GM19025 (cell line): ENCODE data around the gene BCKDK.

ENCODE experiments used
- ATAC-seq: cut with Tn5 transposase; IDR thresholded peaks from one replicate; pipeline ENCODE4 v1.9.1; 2021; ENCODE audit warnings: mild to moderate bottlenecking, low read depth, moderate library complexity; ENCODE audit not compliant: unreplicated experiment

The BCKDK gene

DNA sequence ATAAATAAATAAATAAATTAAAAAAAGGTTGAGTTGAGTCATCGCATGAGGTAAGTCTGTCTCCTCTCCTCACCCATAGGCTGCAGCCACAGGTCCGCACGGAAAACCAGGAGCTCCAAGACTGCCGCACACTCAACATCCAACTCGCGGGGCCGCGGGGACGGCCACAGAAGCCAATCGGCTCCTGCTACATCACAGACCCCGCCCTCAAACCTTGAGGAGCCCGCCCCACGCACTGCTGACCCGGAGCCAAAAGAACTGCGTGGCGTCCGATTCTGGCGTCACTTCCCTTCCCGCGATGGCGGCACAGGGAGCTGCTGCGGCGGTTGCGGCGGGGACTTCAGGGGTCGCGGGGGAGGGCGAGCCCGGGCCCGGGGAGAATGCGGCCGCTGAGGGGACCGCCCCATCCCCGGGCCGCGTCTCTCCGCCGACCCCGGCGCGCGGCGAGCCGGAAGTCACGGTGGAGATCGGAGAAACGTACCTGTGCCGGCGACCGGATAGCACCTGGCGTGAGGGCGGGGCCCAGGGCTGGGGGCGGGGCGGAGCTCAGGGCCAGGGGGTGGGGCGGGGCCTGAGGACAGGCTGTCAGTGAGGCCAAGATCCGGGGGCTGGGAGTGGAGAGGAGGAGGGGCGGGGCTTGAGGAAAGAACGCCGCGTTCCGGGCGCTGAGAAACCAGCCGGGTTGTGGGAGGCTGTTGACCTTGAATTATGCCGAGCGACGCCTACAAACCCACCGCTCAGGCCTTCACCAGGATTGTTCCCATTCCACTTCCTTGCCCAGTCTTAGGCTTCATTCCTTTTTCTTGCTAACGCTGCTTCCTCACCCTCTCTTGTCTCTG lies 9.4 kb downstream of the BCKDK start, which contains the start of gene KAT8:
Gene KAT8, plus strand, starts transcription at position 281 of the 839 bp plus-strand sequence. Its CDS starts 18 bp downstream, at position 299.
- ATAC-seq, result peak; percentile 88

DNA sequence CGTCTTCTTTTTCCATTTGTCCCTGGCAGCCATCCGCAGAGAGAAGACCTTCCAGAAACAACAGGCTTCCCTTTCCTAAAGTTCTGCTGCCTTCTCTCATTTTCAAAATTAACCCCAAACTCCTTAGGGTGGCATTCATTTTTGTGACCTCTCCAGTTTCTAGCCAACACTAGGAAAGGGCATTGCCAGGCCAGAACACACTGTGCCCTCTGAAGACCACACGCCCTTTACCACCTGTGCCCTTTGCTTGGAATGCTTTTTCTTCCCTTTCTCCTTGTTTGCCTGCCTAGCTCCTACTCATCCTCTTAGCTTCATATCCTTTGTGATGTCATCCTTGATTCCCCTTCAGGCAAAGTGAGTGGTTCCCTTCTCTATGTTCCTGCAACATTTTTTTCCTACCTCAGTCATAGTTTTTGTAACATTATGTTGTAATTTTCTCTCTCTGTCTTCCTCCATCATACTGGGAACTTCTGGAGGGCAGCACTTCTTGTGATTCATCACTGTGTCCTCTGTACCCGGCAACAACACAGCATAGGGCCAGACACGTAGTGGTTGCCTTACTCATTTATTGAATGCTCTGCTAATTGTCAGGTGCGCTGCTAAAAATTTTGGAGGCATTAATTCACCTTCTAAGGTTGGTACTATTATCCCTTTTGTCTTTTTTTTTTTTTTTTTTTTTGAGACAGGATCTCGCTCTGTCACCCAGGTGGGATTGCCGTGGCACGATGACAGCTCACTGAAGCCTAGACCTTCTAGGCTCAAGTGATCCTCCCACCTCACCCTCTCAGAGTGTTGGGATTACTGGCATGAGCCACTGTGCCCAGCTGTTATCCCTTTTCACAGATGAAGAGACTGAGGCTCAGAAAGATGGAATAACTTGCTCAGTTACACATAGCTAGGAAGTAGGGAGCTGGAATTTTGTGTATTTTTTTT lies 10.3 kb downstream of the BCKDK start:
- ATAC-seq, result no peak

DNA sequence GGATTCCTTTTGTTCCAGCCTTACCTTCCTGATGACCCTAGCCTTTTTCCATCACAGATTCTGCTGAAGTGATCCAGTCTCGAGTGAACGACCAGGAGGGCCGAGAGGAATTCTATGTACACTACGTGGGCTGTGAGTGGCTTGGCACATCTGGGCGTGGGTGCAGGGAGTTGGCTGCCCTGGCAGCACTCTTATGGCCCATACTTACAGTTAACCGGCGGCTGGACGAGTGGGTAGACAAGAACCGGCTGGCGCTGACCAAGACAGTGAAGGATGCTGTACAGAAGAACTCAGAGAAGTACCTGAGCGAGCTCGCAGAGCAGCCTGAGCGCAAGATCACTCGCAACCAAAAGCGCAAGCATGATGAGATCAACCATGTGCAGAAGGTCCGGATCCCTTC lies 11.9 kb downstream of the BCKDK start:
- no peak for ATAC-seq

DNA sequence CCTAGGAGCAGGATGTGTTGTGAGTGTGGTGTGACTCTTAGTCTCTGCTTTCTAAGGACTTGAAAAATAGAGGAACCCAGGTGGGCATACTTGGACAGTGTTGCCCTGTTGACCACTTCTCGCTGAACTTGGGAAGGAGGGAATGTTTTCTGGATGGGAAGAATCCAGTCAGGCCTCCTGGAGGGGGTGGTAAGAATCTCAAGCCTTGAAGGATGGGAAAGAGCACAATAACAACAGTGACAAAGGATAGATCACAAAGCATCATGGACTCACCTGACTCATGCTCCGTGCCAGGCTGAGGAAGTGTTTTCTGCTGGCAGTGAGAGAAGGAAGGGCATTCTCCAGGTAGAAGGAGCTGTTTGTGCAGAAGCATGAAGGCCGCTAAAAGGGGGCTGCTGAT lies 17.7 kb downstream of the BCKDK start:
- ATAC-seq, result no peak

DNA sequence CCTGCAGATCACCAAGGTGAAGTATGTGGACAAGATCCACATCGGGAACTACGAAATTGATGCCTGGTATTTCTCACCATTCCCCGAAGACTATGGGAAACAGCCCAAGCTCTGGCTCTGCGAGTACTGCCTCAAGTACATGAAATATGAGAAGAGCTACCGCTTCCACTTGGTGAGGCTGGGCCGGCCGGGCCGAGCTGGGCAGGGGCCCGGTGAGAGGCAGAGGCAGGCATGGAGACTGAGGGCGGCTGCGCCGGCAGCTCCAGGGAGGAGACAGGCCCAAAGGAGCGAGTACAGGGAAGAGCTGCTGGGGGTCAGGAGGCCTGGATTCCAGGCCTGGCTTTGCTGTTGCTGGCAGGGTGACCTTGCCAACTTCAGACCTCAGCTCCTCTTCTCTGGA lies 19.0 kb downstream of the BCKDK start:
- ATAC-seq, result no peak

DNA sequence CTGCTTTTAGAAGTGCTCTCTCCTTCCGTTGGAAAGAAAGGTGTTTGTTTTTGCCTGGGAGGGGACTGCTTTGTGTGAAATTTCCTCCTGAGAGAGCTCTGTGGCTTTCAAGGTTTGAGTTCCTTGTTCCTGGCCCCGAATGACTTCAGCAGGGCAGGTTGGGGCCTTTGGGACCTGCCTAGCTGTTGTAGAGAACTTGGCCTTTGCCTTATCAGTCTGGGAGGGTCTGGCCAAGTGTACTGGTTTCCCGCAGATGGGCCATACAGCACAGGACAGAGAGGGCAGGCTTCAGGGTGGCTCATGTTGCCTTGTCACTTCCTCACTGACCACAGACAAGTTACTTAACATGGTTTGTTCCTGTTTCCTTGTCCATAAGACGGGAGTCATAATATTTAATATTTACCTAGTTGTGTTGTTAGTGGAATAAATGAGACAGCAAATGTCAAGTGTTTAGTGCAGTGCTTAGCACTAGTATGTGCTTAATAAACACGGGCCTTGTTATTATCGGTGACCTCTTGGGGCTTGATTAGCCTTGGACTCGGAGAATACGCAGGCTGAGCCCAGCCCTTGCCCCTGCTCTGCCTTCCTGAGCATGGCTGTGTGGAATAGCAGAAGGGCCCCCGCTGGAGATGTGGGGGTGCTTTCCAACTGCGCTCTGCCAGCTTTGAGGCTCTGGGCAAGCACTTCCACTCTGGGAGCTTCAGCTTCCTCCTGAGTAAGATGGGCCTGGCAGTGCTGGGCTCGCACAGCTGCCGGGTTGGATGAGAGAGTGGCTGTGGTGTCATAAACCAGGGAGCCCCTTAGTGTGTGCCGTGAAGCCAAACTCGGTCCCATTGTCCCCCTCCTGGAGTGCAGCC lies 20.8 kb downstream of the BCKDK start:
- no peak for ATAC-seq

DNA sequence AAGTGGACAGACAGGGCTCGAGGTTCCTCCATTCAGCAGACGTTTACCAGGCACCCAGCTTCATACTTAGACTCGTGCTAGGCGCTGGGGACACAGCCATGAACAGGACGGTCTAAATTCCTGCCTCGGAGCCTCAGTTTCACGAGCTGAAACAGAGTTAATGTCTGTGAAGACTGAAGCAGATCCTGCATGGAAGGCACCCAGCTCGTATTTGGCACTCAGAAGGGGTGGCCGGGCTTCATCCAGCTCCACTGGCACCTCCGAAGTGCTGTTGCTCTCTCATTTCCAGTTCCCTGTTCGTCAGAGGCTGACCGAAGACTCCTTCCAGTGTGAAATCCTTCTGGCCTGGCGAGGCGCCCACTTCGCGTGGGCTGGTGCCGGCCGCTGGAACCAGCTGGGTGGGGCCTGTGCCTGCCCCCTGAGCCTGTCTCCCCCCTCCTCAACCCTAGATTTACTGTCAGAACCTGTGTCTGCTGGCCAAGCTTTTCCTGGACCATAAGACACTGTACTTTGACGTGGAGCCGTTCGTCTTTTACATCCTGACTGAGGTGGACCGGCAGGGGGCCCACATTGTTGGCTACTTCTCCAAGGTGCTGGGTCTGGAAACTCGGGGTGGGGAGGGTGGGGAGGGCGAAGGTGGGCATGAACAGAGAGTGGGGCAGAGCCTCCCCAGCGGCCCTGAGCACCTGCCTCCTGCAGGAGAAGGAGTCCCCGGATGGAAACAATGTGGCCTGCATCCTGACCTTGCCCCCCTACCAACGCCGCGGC lies 21.6 kb downstream of the BCKDK start:
- ATAC-seq, result no peak

DNA sequence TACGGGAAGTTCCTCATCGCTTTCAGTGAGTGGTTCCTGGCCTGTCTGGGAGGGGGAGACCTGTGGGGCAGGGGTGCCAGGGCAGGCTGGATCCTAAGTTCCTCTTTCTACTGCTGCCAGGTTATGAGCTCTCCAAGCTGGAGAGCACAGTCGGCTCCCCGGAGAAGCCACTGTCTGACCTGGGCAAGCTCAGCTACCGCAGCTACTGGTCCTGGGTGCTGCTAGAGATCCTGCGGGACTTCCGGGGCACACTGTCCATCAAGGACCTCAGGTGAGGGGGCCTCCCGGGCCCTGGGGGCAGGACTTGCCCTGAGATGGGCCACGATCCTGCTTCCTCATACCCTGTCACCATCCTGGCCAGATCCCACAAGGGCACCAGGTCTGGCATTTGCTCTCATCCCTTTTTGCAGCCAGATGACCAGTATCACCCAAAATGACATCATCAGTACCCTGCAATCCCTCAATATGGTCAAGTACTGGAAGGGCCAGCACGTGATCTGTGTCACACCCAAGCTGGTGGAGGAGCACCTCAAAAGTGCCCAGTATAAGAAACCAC lies 22.2 kb downstream of the BCKDK start:
- ATAC-seq, result no peak

DNA sequence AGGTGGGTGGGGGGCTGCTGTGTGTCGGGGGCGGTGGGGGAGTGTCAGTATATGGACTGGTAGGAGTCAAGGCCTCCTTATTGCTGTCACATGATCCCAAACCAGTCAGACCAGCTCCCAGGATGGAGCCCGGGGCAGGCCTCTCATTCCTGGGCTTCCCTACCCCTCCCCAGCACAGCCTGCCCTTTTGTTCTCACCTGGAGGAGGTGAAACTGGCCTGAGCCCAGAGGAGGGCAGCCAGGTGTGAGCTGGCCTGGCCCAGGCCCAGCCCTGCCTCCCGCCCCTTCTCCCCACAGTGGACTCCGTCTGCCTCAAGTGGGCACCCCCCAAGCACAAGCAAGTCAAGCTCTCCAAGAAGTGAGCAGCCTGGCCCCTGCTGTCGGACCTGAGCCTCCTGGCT lies 22.7 kb downstream of the BCKDK start:
- no peak for ATAC-seq

DNA sequence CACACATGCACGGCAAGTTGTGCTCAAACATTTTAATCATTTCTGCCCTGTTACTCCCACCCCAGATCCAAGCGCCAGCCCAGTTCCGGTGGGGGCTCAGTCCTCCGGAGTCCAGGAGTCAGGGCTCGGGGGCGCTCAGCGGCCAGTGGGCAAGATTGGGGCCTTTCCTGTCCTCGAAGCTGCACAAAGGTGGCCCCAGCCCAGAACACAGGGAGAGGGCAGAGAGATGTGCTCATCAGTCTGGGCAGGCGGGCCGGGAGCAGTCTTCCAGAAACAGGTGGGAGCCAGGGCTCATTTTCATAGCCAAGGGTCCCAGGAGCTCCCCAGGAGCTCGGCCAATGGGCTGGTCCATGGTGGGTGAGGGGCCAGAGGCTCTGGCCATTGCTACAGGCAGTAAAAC lies 23.2 kb downstream of the BCKDK start:
- ATAC-seq, result no peak

DNA sequence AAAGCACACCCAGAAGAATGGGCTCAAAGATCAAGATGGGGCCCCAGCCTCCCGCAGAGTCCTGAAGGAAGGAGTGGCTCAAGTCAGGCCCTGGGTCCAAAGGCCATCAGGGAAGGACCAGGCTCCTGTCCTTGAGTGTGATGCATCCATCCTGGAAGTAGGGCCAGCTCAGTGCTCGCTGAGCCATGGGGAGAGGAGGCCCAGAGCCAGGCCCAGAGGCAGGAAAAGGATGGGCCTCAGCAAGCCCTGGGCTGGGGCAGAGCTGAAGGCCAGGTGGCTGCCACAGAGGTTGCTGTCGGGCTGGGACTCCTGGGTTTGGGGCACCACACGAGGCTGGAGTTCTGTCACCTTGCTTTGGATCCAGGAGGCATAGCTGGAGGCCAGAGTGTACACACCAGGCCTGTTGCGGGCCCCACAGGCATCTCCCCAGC lies 23.7 kb downstream of the BCKDK start:
- no peak for ATAC-seq

DNA sequence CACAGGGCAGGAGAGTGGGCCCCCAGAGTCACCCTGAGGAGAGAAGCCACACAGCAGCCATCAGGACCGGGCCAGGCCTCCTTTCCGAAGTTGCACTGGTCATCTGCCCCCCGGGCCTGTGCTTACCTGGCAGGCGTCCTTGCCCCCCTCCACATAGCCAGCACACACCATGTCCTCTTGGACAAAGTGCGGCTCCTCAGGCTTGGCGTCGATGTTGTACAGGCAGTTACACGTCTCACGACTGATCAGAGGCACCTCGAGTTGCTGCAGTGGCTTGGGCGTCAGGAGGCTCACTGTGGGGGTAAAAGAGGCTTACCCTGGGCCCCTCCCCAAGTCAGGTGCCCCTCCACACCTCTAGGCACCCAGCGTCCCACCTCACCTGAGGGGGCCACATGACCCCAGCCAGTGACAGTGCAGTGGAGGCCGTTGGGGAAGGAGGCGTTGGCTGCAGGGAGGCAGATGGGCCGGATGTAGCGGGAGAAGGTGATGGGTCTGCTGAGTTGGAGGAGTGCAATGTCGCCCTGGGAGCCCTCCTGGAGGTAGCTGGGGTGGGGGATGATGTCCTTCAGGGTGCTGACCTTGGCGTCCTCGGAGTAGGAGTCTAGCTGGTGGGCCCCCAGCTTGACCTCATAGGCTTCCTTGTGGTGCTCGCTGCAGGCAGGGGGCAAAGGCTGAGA lies 24.3 kb downstream of the BCKDK start:
- no peak for ATAC-seq

DNA sequence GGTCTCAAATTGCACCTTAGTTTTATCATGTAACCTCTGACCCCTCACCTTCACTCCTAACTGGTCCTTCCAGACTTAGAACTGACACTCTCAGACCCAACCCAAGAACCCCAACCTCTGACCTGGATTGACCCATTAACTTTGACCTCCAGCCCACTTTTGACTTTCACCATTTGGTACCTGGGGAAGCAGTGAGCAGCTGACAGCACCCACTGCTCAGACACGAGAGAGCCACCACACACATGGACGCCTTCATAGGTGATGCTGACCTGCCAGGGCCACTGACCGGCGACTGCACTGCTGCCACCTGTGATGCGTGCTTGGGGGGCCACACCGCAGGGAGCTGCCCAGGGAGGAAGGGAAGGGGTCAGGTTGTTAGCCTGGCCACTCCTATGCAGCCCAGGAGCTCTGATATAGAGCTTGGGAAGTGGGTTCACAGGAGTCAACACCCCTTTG lies 24.9 kb downstream of the BCKDK start:
- no peak for ATAC-seq

DNA sequence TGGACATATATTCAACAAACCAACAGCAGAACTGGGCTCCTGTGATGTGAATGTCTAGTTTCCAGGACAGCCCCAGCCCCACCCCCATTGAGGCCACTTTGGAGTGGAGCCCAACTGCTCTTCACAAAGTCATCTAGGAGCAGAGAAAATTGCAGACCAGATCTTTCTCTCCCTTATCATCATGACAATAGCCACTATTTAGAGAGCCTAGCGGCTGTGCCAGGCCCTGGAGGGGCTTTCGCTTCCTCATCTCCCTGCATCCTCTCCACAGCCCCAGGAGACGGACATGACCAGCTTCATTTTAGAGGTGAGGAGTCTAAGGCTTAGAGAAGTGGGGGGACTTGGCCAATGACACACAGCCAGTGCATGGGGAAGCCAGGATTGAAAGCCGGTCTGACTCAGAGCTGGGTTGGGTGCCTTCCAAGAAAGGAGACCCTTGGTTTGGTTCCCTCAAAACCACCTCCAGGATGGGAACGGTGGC lies 25.9 kb downstream of the BCKDK start:
- ATAC-seq, result no peak

DNA sequence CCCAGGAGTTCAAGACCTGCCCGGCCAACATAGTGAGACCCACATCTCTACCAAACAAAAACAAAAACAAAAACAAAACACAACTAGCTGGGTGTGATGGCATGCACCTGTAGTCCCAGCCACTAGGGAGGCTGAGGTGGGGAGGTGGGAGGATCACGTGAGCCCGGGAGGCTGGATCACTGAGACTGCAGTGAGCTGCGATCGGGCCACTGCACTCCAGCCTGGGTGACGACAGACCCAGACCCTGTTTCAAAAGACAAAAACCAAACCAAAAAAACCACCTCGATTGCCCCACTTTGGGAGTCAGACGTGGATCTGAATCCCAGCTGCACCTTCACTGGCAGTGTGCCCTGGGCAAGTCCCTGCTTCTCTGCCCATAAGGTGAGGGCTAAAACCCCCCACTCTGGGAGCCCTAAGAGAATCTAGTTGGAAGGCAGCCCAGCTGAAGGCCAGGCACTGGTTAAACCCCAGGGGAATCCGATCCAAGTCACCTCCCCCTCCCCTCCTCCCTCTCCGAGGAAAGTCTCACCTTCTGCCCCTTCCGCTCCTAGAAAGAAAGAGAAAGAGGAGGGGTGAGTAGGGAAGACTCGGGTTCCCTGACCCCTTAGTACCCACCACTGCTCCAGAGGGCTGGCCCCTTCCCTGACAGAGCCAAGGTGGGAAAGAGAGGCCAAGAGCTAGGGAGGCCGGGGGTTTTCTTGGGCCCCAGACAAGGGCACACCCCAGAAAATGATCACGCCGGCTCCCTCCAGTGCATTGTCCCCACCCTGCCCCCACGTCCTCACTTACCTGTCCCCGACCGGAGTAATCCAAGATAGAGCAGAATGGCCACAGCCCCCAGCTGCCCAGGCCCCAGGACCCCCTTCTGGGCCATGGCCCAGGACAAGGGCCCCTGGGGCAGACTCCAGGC lies 26.7 kb downstream of the BCKDK start:
- no peak for ATAC-seq

DNA sequence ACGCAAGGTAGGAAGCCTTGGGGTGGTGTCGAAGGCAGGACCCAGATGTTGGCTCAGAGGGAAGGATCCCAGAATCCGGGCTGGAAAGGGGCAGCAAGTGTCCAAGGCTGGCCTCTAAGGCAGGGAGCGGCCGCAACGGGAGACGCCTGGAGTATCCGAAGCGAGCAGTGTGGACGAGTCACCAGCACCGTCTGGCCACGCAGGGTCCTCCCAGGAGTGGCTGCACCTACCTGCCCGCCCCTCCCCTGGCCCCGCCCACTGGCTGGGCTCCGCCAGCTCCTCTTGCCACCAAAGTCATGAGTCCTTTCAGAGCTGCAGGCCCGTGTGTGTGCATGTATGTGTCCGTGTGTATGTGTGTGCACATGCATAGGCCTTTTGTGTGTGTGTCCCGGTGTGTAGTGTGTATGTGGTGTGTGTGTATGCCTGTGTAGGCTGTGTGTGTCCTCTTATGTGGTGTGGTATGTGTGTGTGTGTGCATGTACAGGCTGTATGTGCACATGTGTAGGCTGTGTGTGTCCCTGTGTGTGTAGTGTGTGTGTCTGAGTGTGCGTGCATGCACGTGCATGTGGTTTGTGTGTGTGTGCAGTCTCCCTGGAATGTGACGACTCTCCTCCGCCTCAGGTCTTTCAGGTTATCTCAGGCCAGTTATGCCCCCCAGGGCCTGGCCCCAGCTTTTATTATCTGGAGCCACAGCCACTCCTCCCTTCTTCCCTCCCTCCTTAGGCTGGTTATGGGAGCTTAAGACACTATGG lies 27.5 kb downstream of the BCKDK start, which contains the start of gene PRSS8:
Gene PRSS8, minus strand, starts transcription at position 193 of the 752 bp plus-strand sequence. CDS start 229 bp downstream, outside the sequence.
- ATAC-seq, result no peak

DNA sequence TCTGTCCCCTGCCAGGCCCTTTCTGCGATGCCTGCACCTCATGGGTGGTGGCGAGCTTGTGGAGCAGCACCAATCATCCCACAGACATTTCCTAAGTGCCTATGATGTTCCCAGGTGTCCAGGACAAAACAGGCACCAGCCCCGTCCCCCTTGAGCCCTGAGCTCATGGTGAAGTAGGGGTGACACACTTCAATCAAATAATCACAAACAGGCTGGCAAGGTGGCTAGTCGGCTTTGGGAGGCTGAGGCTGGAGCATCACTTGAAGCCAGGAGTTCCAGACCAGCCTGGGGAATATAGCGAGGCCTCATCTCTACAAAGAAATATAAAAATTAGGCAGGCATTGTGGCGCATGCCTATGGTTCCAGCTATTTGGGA lies 28.1 kb downstream of the BCKDK start:
- ATAC-seq, result no peak
